Measurements from ENCODE around the gene DGCR6. TPM values are rescaled to one million over a fixed set of nuclear protein-coding genes. Genes with fewer than 3 reads are reported as not detected.

DGCR6 gene
- total RNA-seq, 1 experiment from 2014 or later = 1.8 TPM

- H4K8ac ChIP-seq (replicated peaks; ENCODE audit: insufficient read length, low read depth, low read length) = no peak overlapping the region
- no peak overlapping the region for H3K56ac ChIP-seq (ENCODE audit: insufficient read length, low read depth, low read length)
- no peak for DNase-seq
- Mint-ChIP-seq H3K4me3 (no peak overlapping the region), H3K9me3 (no peaks in the 10 kb centered on the region; a peak in 1 of 5 replicates), H3K36me3 (ENCODE audit: insufficient read depth in 1 of 3, low read depth in 3 of 3) (peaks cover 0 to 18% (median 14%) of the 10 kb centered on the region in 3 experiments; a peak in 4 of 7 replicates), H3K4me1 (peaks cover 32% of the 10 kb centered on the region in 2 experiments), H3K27ac (0 out of 7 replicates have a peak overlapping the region, but pooled peaks of 2 of the 3 experiments have one; percentile 24 to 32), H3K27me3 (ENCODE audit: low read depth) (peaks cover 2% of the 10 kb centered on the region; the same call in 1 of the 2 replicates)
- H3K18ac ChIP-seq (ENCODE audit: insufficient read length, low read depth, low read length) = no peak overlapping the region
- no peak overlapping the region for H2BK15ac ChIP-seq (ENCODE audit: low read depth, low read length)
- H3K27me3 ChIP-seq (ENCODE audit: insufficient read depth, low read length) = no peaks in the 10 kb centered on the region
- H4K5ac ChIP-seq (ENCODE audit: insufficient read length, low read depth, low read length) = no peak overlapping the region
- no peak overlapping the region for H2BK20ac ChIP-seq (ENCODE audit: low read depth, low read length, poor library complexity, severe bottlenecking)
- no CpG with 5 or more reads among the region's 5 CpGs for WGBS (ENCODE audit: extremely low coverage, insufficient read length, low lambda C conversion rate)
- no peaks in the 10 kb centered on the region for H4K20me1 ChIP-seq (ENCODE audit: control insufficient read depth, insufficient read depth, insufficient read length)
- H3K4me1 ChIP-seq (ENCODE audit: insufficient read depth, low read length) = no peaks in the 10 kb centered on the region
- H2AFZ ChIP-seq (ENCODE audit: low read length) = no peak overlapping the region
- H4K91ac ChIP-seq (ENCODE audit: insufficient read length, low read depth, low read length) = no peak overlapping the region
- H3K23me2 ChIP-seq (ENCODE audit: insufficient read length, low read depth, low read length, poor library complexity, severe bottlenecking) = no peaks in the 10 kb centered on the region
- no peak overlapping the region for H3K14ac ChIP-seq (ENCODE audit: insufficient read depth, low read length)
- no peak overlapping the region for H2BK5ac ChIP-seq (ENCODE audit: insufficient read length, low read length)
- no peak overlapping the region for H3T11ph ChIP-seq (ENCODE audit: low read length)
- no peak overlapping the region for H3K27ac ChIP-seq (ENCODE audit: insufficient read length, low read depth, low read length)
- H3K9me3 ChIP-seq (ENCODE audit: control insufficient read depth, low read depth, low read length) = no peaks in the 10 kb centered on the region
- H2AK5ac ChIP-seq (ENCODE audit: insufficient read length, low read length) = no peak overlapping the region
- no peak overlapping the region for H3K4me2 ChIP-seq (ENCODE audit: insufficient read depth, insufficient read length, low read length)
- H2BK12ac ChIP-seq (ENCODE audit: insufficient read length, low read depth, low read length) = no peak overlapping the region
- H2BK120ac ChIP-seq (ENCODE audit: low read depth, low read length, poor library complexity, severe bottlenecking) = no peak overlapping the region
- no peak overlapping the region for H3K4ac ChIP-seq (ENCODE audit: low read depth, low read length)
- no peak overlapping the region for H3K9ac ChIP-seq (ENCODE audit: extremely low read depth, insufficient read length, low read length)
- H3K23ac ChIP-seq (ENCODE audit: insufficient read length, low read depth, low read length) = no peak overlapping the region
- H3K79me1 ChIP-seq (ENCODE audit: insufficient read depth, low read depth, low read length, poor library complexity, severe bottlenecking) = no peaks in the 10 kb centered on the region
- H3K79me2 ChIP-seq (ENCODE audit: insufficient read depth, low read length) = no peaks in the 10 kb centered on the region
- TF ChIP-seq CTCF (conservative IDR thresholded peaks at IDR 0.05) = no peak
Measured at GRCh38 chr22:18950141-18950540, 44.0 kb downstream of the DGCR6 start.
